Ascending aorta (tissue), 2 donors: Measurements from ENCODE around the gene PFKFB2. TPM values are rescaled to one million over a fixed set of nuclear protein-coding genes. Genes with fewer than 3 reads are reported as not detected.

ENCODE experiments used
- DNase-seq, 2 donors: peaks; one replicate each; pipeline ENCODE4 v3.0.0-alpha.2; 2019; ENCODE audit warnings: low spot score in 2 of 2
- H3K27ac ChIP-seq, 2 donors: fragments of 200-600 bp; sonication (generic); one replicate each; pipeline ENCODE4 v1.5.1; 2016 to 2017; ENCODE audit warnings: mild to moderate bottlenecking in 1 of 2
- H3K27me3 ChIP-seq: fragments of 200-600 bp; sonication (generic); one replicate; pipeline ENCODE4 v1.5.1; 2017
- H3K36me3 ChIP-seq, 2 donors: fragments of 200-600 bp; sonication (generic); one replicate each; pipeline ENCODE4 v1.5.1; 2016
- H3K4me1 ChIP-seq, 2 donors: fragments of 200-600 bp; sonication (generic); one replicate each; pipeline ENCODE4 v1.5.1; 2016 to 2017; ENCODE audit warnings: mild to moderate bottlenecking in 1 of 2
- H3K4me3 ChIP-seq, 2 donors: fragments of 200-600 bp; sonication (generic); one replicate each; pipeline ENCODE4 v1.5.1; 2016 to 2017; ENCODE audit warnings: mild to moderate bottlenecking in 1 of 2
- H3K9me3 ChIP-seq, 2 donors: fragments of 200-600 bp; sonication (generic); one replicate each; pipeline ENCODE4 v1.5.1; 2016
- intact Hi-C: fragments of 100-400 bp; cut with DNase I; formaldehyde crosslinking; loops from one replicate; pipeline ENCODE4 v1.15.1; 2023
- total RNA-seq: library from RNA; depleted of rRNA; stranded (reverse); fragments of >200 nt; gene quantifications from one replicate; pipeline ENCODE4 v1.1.0, GENCODE V29; 2016
- TF ChIP-seq, protein P1 (sequence below), 3 experiments: fragments of 200-600 bp in 2 of 3; fragments of 450-650 bp in 1 of 3; sonication (generic) in 2 of 3; IDR thresholded peaks; one replicate each; pipeline ENCODE4 v1.5.1; 2016 to 2019; ENCODE audit warnings: antibody characterized with exemption in 3 of 3, mild to moderate bottlenecking in 1 of 3, moderate library complexity in 1 of 3

Gene PFKFB2
- total RNA-seq, 1 donor from 2014 or later: 1.2 TPM

- H3K36me3 ChIP-seq: no peaks in the 10 kb centered on the region
- H3K27ac ChIP-seq: peak overlapping the region; percentile 55 to 69
- H3K4me1 ChIP-seq: peaks cover 9 to 21% of the 10 kb centered on the region in 2 donors
- no peaks in the 10 kb centered on the region for H3K9me3 ChIP-seq
- TF ChIP-seq, protein P1, sequence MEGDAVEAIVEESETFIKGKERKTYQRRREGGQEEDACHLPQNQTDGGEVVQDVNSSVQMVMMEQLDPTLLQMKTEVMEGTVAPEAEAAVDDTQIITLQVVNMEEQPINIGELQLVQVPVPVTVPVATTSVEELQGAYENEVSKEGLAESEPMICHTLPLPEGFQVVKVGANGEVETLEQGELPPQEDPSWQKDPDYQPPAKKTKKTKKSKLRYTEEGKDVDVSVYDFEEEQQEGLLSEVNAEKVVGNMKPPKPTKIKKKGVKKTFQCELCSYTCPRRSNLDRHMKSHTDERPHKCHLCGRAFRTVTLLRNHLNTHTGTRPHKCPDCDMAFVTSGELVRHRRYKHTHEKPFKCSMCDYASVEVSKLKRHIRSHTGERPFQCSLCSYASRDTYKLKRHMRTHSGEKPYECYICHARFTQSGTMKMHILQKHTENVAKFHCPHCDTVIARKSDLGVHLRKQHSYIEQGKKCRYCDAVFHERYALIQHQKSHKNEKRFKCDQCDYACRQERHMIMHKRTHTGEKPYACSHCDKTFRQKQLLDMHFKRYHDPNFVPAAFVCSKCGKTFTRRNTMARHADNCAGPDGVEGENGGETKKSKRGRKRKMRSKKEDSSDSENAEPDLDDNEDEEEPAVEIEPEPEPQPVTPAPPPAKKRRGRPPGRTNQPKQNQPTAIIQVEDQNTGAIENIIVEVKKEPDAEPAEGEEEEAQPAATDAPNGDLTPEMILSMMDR (IDR thresholded peaks at IDR 0.05): no peak
- intact Hi-C loops: no loop called here
- no peak for DNase-seq
- no peaks in the 10 kb centered on the region for H3K27me3 ChIP-seq
- no peak overlapping the region for H3K4me3 ChIP-seq
Measured at GRCh38 chr1:207024202-207025145, 28.6 kb upstream of the PFKFB2 start.

- H3K4me1 ChIP-seq: peaks cover 9 to 21% of the 10 kb centered on the region in 2 donors
- no peaks in the 10 kb centered on the region for H3K27me3 ChIP-seq
- no peak for DNase-seq
- intact Hi-C loops: no loop called here
- no peak overlapping the region for H3K4me3 ChIP-seq
- H3K9me3 ChIP-seq: no peaks in the 10 kb centered on the region
- TF ChIP-seq, protein P1 (IDR thresholded peaks at IDR 0.05): no peak
- peak overlapping the region; percentile 55 to 69 for H3K27ac ChIP-seq
- no peaks in the 10 kb centered on the region for H3K36me3 ChIP-seq
Measured at GRCh38 chr1:207025146-207025880, 27.8 kb upstream of the PFKFB2 start.

GRCh38 chr1:207026104-207026534 is 27.0 kb upstream of the PFKFB2 start:
- Histone ChIP-seq H3K27ac (peak overlapping the region; percentile 55 to 69), H3K4me1 (peaks cover 9 to 21% of the 10 kb centered on the region in 2 donors), H3K4me3 (no peak overlapping the region), H3K27me3 (no peaks in the 10 kb centered on the region), H3K36me3 (no peaks in the 10 kb centered on the region), H3K9me3 (no peaks in the 10 kb centered on the region)
- TF ChIP-seq, protein P1 (IDR thresholded peaks at IDR 0.05): no peak
- intact Hi-C loops: no loop called here
- no peak for DNase-seq

DNA sequence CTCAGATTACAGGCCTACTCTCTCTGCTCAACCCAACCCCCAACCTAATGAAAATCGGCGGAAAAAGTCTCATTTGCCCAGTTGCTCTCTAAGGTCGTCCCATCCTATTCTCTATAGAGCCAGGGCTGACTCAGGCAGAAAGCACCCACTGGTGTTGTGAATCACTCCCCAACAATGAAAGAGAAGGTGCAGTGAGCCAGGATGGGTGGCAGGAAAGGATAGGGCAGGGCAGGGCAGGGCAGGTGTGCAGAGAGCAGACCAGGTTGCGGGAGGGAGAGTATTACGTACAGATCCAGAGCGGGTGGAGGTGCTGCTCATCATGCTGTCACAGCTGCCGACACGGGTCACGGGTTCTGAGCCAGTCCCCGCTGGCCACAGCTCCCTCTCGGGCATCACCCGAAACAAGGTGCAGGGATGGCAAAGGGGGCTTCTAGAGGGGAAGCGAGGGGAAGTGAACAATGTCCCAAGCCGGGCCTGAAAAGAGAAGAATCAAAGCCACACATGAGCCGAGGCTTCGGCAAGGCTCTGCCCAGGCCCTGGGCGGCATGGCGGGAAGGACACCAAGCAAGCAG is 25.8 kb upstream of the PFKFB2 start:
- Histone ChIP-seq H3K9me3 (no peaks in the 10 kb centered on the region), H3K27ac (no peak overlapping the region), H3K36me3 (no peaks in the 10 kb centered on the region), H3K4me1 (peaks cover 9 to 21% of the 10 kb centered on the region in 2 donors), H3K4me3 (no peak overlapping the region), H3K27me3 (no peaks in the 10 kb centered on the region)
- TF ChIP-seq, protein P1 (IDR thresholded peaks at IDR 0.05): no peak
- no peak for DNase-seq
- intact Hi-C loops: no loop called here

DNA sequence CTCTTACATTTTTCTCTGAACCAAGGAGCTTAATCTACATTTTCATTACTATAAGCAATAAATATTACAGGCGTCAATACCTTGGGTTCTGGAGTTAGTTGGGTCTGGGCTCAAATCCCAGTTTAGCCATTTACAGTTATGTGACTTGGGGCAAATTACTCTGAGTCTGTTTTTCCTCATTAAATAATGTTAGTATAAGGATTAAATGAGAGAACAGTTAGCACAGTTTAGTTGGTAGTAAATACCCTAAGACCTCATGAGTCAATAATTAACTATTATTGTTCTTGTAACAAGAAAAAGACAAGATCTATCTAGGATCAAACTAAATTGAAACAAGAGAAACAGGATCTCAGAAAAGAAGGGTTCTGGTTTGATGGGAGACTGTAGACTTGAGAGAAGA is 25.2 kb upstream of the PFKFB2 start:
- no peaks in the 10 kb centered on the region for H3K9me3 ChIP-seq
- intact Hi-C loops: no loop called here
- H3K27me3 ChIP-seq: no peaks in the 10 kb centered on the region
- H3K27ac ChIP-seq: no peak overlapping the region
- H3K4me3 ChIP-seq: no peak overlapping the region
- TF ChIP-seq, protein P1 (IDR thresholded peaks at IDR 0.05): no peak
- no peaks in the 10 kb centered on the region for H3K36me3 ChIP-seq
- DNase-seq: no peak
- peaks cover 9 to 21% of the 10 kb centered on the region in 2 donors for H3K4me1 ChIP-seq
